Fibroblast of the aortic adventitia (primary cell): ENCODE data around the gene CSTPP1. TPM values are rescaled to one million over a fixed set of nuclear protein-coding genes. Genes with fewer than 3 reads are reported as not detected.

Experiments used
- DNase-seq: peaks from one replicate; pipeline ENCODE4 v3.0.0-alpha.2; 2010; ENCODE audit warnings: low read depth
- H3K4me3 ChIP-seq: 2 replicates; pipeline ENCODE4 v1.5.1; 2011; ENCODE audit warnings: low read depth, mild to moderate bottlenecking, control low read depth, low read length, moderate library complexity
- CTCF ChIP-seq: IDR thresholded peaks from 2 replicates; pipeline ENCODE4 v1.5.1; 2011; ENCODE audit warnings: mild to moderate bottlenecking, low read length, control low read depth, inconsistent platforms; ENCODE audit not compliant: insufficient read depth
- total RNA-seq: library from RNA; depleted of rRNA; stranded (reverse); fragments of >200 nt; gene quantifications from 2 replicates; pipeline ENCODE4 v1.2.3, GENCODE V29; 2012; ENCODE audit warnings: low replicate concordance

Gene CSTPP1
- total RNA-seq, 1 donor: 34.9 TPM

DNA sequence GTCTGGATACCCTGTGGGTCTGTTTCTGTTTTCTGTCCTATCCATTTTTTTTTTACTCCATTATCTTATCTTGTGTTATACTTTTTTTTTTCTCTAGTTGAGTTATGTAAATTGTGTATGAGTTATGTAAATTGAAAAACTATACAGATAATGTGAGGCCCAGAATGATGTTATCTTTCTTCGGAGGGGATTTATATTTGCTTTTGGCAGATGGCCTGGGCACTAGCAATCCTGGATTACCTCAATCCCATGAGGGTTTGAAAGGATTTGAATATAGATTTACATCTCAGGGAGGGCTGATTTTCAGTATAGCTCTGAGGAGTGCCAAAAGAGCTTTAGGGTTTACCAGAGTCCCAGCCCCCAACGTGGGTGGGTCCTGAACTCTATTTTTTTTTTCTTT lies 71.0 kb downstream of the CSTPP1 start:
- no peak overlapping the region for H3K4me3 ChIP-seq
- peak; percentile 41 for DNase-seq
- no peak for TF ChIP-seq CTCF

GRCh38 chr11:47010179-47010578 lies 73.6 kb downstream of the CSTPP1 start:
- peak; percentile 43 for DNase-seq
- TF ChIP-seq CTCF: no peak
- no peak overlapping the region for H3K4me3 ChIP-seq

GRCh38 chr11:47014097-47014496 lies 77.5 kb downstream of the CSTPP1 start:
- DNase-seq: no peak
- TF ChIP-seq CTCF: no peak
- no peak overlapping the region for H3K4me3 ChIP-seq

DNA sequence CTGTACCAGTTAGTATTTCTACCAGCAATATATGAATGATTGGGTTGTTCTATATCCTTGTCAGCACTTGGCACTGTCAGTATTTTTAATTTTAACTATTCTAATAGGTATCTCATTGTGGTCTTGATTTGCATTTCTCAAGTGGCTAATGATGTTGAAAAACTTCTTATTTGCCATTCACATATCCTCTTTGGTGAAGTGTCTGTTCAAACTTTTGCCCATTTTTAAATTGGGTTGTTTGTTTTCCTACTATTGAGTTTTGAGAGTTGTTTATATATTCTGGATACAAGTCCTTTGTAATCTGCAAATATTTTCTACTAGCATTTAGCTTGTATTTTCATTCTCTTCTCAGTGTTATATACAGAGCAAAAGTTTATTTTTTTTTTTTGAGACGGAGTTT lies 82.1 kb downstream of the CSTPP1 start:
- no peak for DNase-seq
- no peak for TF ChIP-seq CTCF
- no peak overlapping the region for H3K4me3 ChIP-seq

DNA sequence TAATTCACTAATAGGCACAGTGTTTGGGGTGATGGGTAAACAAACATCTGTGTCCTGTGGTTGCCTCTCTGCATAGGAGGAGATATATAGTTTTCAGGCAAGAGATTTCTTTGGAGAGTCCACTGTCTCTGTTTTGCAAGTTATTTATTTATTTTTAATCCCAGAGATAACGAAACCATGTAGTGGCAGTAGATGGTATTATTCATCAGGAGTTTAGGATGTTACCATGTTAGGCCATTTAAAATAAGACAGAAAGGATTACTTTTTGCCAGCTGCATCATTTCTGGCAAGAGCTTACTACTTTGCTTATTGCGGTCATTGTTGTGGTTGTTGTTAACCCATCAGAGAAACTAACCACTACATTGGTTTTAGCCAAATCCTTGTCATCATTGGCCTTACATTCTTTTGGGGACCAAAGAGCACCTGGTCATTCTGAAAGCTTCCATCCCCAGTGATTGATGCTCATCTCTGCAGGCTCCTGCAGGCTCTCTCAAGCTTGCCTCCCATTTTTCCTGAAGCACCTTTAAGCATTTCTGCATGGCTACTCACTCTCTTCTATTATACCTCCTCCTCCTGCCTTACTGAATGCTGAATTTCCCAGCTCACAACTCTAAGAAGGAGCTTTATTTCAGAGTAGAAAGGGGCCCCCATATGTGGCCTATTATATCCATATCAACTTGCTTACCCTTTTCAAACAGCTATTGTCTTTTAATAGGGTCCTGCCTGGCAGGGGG lies 84.4 kb downstream of the CSTPP1 start:
- H3K4me3 ChIP-seq: no peak overlapping the region
- TF ChIP-seq CTCF: no peak
- no peak for DNase-seq

DNA sequence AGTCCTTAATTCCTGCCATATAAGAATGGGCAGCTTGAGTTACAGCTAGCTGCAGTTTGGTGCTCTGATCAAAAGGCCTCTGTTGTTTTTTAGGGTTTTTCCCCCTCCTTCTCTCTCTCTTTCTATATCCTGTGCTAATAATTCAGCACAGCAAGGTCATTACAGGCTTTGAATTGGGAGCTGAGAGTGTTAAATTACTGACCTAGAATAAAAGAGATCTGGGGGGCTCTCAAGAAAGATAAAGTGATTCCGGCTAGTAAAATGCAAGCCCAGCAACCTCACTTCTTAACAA lies 84.9 kb downstream of the CSTPP1 start:
- no peak for TF ChIP-seq CTCF
- no peak for DNase-seq
- H3K4me3 ChIP-seq: no peak overlapping the region

- DNase-seq: no peak
- TF ChIP-seq CTCF: no peak
- H3K4me3 ChIP-seq: no peak overlapping the region
Measured at GRCh38 chr11:47021965-47022364, 85.4 kb downstream of the CSTPP1 start.
